ENCODE results near the gene DCTN5. TPM values are rescaled to one million over a fixed set of nuclear protein-coding genes. Genes with fewer than 3 reads are reported as not detected.

The DCTN5 gene
- total RNA-seq, 3 donors from 2014 or later (not counting 1 experiment from before 2014, with no cell fraction given), result 60.7 to 72.1 (median 65.8) TPM

DNA sequence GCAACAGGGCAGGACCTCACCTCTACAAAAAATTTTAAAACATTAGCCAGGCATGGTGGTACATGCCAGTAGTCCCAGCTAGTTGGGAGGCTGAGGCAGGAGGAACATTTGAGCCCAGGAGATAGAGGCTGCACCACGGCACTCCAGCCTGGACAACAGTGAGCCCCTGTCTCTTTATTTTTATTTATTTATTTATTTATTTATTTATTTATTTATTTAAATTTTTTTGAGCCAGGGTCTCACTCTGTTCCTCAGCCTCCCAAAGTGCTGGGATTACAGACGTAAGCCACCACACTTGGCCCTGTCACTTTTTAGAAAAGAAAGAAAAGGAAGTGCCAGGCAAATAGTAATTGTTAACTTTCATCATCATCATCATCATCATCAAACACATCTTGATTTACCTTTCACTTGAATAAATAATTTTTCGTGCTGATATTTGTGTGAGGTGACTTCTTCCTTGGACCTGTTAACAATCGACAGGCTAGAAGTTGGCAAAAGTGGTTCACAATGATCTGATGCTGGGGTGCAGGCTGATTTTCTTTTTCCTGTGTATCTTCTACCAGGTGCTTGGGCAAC lies 6.7 kb upstream of the DCTN5 start:
- peaks cover 26% of the 10 kb centered on the region for H3K36me3 ChIP-seq (ENCODE audit: control insufficient read depth, insufficient read depth, low read length)

DNA sequence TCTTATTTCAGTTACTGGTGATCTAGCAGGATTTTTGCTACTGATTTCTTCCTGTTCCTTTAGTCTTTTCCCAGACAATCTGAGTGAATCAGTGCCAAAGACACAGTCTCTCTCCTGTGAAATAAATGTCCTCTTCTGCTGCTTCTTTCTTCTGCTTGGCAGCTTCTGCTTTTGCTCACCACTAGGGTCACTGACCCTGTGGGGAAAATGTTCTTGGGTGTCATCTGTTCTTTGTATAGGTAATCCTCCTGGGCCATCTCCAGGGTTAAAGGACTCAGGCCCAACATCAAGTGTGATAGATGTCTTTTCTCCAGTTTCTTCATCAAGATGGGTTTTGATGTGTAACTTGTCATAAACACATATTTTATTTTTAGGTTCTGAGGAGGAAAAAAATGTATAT lies 5.3 kb upstream of the DCTN5 start:
- peaks cover 19% of the 10 kb centered on the region for H3K36me3 ChIP-seq (ENCODE audit: control insufficient read depth, insufficient read depth, low read length)
- DNase-seq, result no peak
- Mint-ChIP-seq H3K4me3 (no peak overlapping the region), H3K36me3 (peaks cover 15% of the 10 kb centered on the region), H3K27ac (no peak overlapping the region), H3K4me1 (peaks cover 9 to 18% of the 10 kb centered on the region in 2 donors), H3K27me3 (ENCODE audit: low read depth in 2 of 2) (no peaks in the 10 kb centered on the region), H3K9me3 (no peaks in the 10 kb centered on the region)
- TF ChIP-seq, protein P1, sequence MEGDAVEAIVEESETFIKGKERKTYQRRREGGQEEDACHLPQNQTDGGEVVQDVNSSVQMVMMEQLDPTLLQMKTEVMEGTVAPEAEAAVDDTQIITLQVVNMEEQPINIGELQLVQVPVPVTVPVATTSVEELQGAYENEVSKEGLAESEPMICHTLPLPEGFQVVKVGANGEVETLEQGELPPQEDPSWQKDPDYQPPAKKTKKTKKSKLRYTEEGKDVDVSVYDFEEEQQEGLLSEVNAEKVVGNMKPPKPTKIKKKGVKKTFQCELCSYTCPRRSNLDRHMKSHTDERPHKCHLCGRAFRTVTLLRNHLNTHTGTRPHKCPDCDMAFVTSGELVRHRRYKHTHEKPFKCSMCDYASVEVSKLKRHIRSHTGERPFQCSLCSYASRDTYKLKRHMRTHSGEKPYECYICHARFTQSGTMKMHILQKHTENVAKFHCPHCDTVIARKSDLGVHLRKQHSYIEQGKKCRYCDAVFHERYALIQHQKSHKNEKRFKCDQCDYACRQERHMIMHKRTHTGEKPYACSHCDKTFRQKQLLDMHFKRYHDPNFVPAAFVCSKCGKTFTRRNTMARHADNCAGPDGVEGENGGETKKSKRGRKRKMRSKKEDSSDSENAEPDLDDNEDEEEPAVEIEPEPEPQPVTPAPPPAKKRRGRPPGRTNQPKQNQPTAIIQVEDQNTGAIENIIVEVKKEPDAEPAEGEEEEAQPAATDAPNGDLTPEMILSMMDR (IDR thresholded peaks at IDR 0.05), result no peak
- peaks cover 14% of the 10 kb centered on the region for H3K4me1 ChIP-seq (ENCODE audit: control insufficient read depth, insufficient read depth, low read length)
- no peaks in the 10 kb centered on the region for H3K9me3 ChIP-seq (ENCODE audit: control insufficient read depth, insufficient read depth, low read length)
- H3K4me3 ChIP-seq (ENCODE audit: low read length), result no peak overlapping the region
- no peak for ATAC-seq
- intact Hi-C loops (cut with micrococcal nuclease), result no loop called here
- no peak overlapping the region for H3K27ac ChIP-seq (ENCODE audit: low read length)
- H3K27me3 ChIP-seq (ENCODE audit: control insufficient read depth, insufficient read depth, low read length), result no peaks in the 10 kb centered on the region

More for the DNA sequence above, 6.7 kb upstream of the DCTN5 start:
- H3K27me3 ChIP-seq (ENCODE audit: control insufficient read depth, insufficient read depth, low read length), result no peaks in the 10 kb centered on the region
- WGBS (ENCODE audit: insufficient coverage), result 100% methylated on average over 2 of the region's 4 CpGs
- Mint-ChIP-seq H3K27me3 (ENCODE audit: low read depth in 2 of 2) (no peaks in the 10 kb centered on the region), H3K4me1 (peaks cover 0 to 9% of the 10 kb centered on the region in 2 donors), H3K4me3 (no peak overlapping the region), H3K9me3 (no peaks in the 10 kb centered on the region), H3K36me3 (peaks cover 15% of the 10 kb centered on the region), H3K27ac (no peak overlapping the region)
- no peak for DNase-seq
- H3K9me3 ChIP-seq (ENCODE audit: control insufficient read depth, insufficient read depth, low read length), result no peaks in the 10 kb centered on the region
- TF ChIP-seq, protein P1 (IDR thresholded peaks at IDR 0.05), result no peak
- intact Hi-C loops (cut with micrococcal nuclease), result no loop called here
- H3K4me3 ChIP-seq (ENCODE audit: low read length), result no peak overlapping the region
- H3K4me1 ChIP-seq (ENCODE audit: control insufficient read depth, insufficient read depth, low read length), result peaks cover under 1% of the 10 kb centered on the region
- ATAC-seq, result no peak
- no peak overlapping the region for H3K27ac ChIP-seq (ENCODE audit: low read length)

DNA sequence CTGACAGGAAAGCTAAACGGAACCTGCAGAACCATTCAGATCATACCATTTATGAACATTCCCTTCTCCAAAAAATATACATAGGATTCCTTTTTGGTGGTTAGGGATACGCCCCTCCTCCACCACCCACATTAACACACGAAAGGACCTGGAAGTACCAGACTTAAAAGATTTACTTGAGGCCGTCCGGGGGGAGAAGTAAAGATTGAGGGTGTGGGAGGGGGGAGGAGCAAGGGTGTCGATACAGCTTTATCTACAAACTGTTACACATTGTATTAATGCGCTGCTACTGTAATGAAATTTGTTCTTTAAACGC lies 693 bp upstream of the DCTN5 start:
- TF ChIP-seq, protein P1 (IDR thresholded peaks at IDR 0.05), result no peak
- peaks cover 34 to 35% of the 10 kb centered on the region in 2 donors for H3K4me1 Mint-ChIP-seq
- intact Hi-C loops (cut with micrococcal nuclease), result no loop called here
- DNase-seq (no peak), ATAC-seq (no peak)
- no peaks in the 10 kb centered on the region for H3K27me3 Mint-ChIP-seq (ENCODE audit: low read depth in 2 of 2)
- H3K4me1 ChIP-seq (ENCODE audit: control insufficient read depth, insufficient read depth, low read length), result peaks cover 26% of the 10 kb centered on the region
- H3K4me3 ChIP-seq (ENCODE audit: low read length), result peak overlapping the region; percentile 66
- WGBS (ENCODE audit: insufficient coverage), result 0% methylated on average over 3 of the region's 8 CpGs
- H3K9me3 ChIP-seq (ENCODE audit: control insufficient read depth, insufficient read depth, low read length), result no peaks in the 10 kb centered on the region
- peaks cover 11% of the 10 kb centered on the region for H3K36me3 Mint-ChIP-seq
- peak overlapping the region; percentile 65 for H3K27ac ChIP-seq (ENCODE audit: low read length)
- H3K27ac Mint-ChIP-seq, result peak overlapping the region; percentile 90 to 96
- no peaks in the 10 kb centered on the region for H3K27me3 ChIP-seq (ENCODE audit: control insufficient read depth, insufficient read depth, low read length)
- peaks cover 17% of the 10 kb centered on the region for H3K36me3 ChIP-seq (ENCODE audit: control insufficient read depth, insufficient read depth, low read length)
- no peaks in the 10 kb centered on the region for H3K9me3 Mint-ChIP-seq
- H3K4me3 Mint-ChIP-seq, result peak overlapping the region; percentile 98

DNA sequence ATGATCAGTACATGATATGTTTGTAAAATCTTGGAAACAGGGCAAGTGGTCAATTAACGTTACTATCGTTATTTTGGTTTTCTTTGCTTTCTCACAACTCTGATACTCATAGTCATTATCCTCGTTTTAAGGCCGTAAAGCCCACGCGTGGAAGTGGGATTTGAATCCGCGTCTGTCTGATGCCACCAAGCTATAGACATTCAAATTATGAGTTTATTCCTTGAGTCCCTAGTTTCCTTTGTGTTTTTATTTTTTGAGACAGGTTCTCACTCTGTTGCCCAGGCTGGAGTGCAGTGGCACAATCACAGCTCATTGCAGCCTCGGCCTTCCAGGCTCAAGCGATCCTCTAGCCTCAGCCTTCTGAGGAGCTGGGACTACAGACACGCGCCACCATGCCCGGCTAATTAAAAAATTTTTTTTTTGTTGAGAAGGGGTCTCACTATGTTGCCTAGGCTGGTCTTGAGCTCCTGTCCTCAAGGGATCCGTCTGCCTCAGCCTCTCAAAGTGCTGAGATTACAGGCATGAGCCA lies 1.0 kb downstream of the DCTN5 start:
- peaks cover 13% of the 10 kb centered on the region for H3K36me3 ChIP-seq (ENCODE audit: control insufficient read depth, insufficient read depth, low read length)
- no peaks in the 10 kb centered on the region for H3K9me3 Mint-ChIP-seq
- H3K9me3 ChIP-seq (ENCODE audit: control insufficient read depth, insufficient read depth, low read length), result no peaks in the 10 kb centered on the region
- peaks cover 44 to 49% of the 10 kb centered on the region in 2 donors for H3K4me1 Mint-ChIP-seq
- peak overlapping the region; percentile 98 for H3K4me3 Mint-ChIP-seq
- intact Hi-C loops (cut with micrococcal nuclease), result no loop called here
- no peaks in the 10 kb centered on the region for H3K27me3 ChIP-seq (ENCODE audit: control insufficient read depth, insufficient read depth, low read length)
- TF ChIP-seq, protein P1 (IDR thresholded peaks at IDR 0.05), result no peak
- H3K27ac Mint-ChIP-seq, result peak overlapping the region; percentile 90 to 96
- peaks cover 26% of the 10 kb centered on the region for H3K4me1 ChIP-seq (ENCODE audit: control insufficient read depth, insufficient read depth, low read length)
- H3K4me3 ChIP-seq (ENCODE audit: low read length), result peak overlapping the region; percentile 66
- H3K36me3 Mint-ChIP-seq, result peaks cover 14% of the 10 kb centered on the region
- no peaks in the 10 kb centered on the region for H3K27me3 Mint-ChIP-seq (ENCODE audit: low read depth in 2 of 2)
- ATAC-seq (no peak), DNase-seq (peak in 1 of 2 donors; percentile 6)
- H3K27ac ChIP-seq (ENCODE audit: low read length), result no peak overlapping the region
- 85% methylated on average over 14 of the region's 14 CpGs for WGBS (ENCODE audit: insufficient coverage)

Measured in natural killer cell (primary cell).